ENCODE measurements around the gene USP10.
"Not testable (repeated sequence)": the region's sequence is repeated elsewhere in the genome, so short reads cannot be mapped to it uniquely, and the experiment has no call there.

USP10 gene

DNA sequence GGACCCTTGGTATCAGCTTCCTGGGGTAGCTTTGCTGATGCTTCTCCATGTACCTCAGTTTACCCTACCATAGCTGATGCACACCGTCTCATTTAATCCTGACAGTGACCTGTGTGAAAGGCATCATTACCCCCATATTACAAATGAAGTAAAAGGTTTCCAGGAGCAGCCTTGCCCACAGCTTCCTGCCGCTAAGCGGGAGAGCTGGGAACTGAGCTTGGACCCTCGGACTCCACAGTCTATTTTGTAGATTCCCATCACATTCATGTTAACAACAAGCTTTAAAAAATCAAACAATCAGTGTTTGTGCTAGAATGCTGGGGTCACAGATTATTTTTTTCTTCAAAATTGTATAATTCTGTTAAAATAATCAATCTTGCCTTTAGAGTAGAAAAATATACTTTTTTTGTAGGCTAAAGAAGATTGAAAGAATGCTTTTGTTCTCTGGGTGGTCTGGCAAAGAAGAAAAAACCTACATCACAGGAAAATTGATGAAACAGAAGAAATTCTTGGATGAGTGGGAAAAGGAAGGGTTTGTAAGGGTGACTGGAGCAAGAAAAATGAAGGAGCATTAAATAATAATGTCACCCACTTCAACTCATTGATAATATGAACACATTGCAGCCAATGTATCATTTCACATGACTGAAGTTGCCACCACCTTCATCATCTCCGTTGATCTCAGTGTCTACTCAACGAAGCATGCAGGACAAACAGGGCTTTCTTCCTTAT lies 9.5 kb upstream of the USP10 start:
- H3K36me3 ChIP-seq (ENCODE audit: insufficient read depth, low read length), result no peaks in the 10 kb centered on the region
- H3K27me3 ChIP-seq (ENCODE audit: insufficient read depth, low read length, poor library complexity, severe bottlenecking), result no peaks in the 10 kb centered on the region
- no peak overlapping the region for H3K9ac ChIP-seq (ENCODE audit: low read depth, low read length, poor library complexity, severe bottlenecking)
- peaks cover 12% of the 10 kb centered on the region for H3K4me1 ChIP-seq (ENCODE audit: insufficient read depth, low read length, poor library complexity, severe bottlenecking)
- H4K20me1 ChIP-seq (ENCODE audit: insufficient read depth, low read length, poor library complexity, severe bottlenecking), result no peaks in the 10 kb centered on the region
- H3K79me2 ChIP-seq (ENCODE audit: insufficient read depth, low read length), result no peaks in the 10 kb centered on the region
- TF ChIP-seq, protein P1, sequence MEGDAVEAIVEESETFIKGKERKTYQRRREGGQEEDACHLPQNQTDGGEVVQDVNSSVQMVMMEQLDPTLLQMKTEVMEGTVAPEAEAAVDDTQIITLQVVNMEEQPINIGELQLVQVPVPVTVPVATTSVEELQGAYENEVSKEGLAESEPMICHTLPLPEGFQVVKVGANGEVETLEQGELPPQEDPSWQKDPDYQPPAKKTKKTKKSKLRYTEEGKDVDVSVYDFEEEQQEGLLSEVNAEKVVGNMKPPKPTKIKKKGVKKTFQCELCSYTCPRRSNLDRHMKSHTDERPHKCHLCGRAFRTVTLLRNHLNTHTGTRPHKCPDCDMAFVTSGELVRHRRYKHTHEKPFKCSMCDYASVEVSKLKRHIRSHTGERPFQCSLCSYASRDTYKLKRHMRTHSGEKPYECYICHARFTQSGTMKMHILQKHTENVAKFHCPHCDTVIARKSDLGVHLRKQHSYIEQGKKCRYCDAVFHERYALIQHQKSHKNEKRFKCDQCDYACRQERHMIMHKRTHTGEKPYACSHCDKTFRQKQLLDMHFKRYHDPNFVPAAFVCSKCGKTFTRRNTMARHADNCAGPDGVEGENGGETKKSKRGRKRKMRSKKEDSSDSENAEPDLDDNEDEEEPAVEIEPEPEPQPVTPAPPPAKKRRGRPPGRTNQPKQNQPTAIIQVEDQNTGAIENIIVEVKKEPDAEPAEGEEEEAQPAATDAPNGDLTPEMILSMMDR (conservative IDR thresholded peaks at IDR 0.05; ENCODE audit: low read length), result no peak
- no peak for TF ChIP-seq EZH2phosphoT487 (IDR thresholded peaks at IDR 0.05; ENCODE audit: borderline replicate concordance)
- no peak overlapping the region for H3K4me2 ChIP-seq (ENCODE audit: low read depth, low read length, poor library complexity, severe bottlenecking)
- H2AFZ ChIP-seq (ENCODE audit: low read length), result no peak overlapping the region
- no peaks in the 10 kb centered on the region for H3F3A ChIP-seq (ENCODE audit: low read depth)
- H3K9me3 ChIP-seq (ENCODE audit: insufficient read depth, low read depth, low read length), result no peaks in the 10 kb centered on the region
- H3K9me2 ChIP-seq (replicated peaks; ENCODE audit: low read depth, low read length), result no peaks in the 10 kb centered on the region
- H3K4me3 ChIP-seq (ENCODE audit: low read length, poor library complexity, severe bottlenecking), result no peak overlapping the region

DNA sequence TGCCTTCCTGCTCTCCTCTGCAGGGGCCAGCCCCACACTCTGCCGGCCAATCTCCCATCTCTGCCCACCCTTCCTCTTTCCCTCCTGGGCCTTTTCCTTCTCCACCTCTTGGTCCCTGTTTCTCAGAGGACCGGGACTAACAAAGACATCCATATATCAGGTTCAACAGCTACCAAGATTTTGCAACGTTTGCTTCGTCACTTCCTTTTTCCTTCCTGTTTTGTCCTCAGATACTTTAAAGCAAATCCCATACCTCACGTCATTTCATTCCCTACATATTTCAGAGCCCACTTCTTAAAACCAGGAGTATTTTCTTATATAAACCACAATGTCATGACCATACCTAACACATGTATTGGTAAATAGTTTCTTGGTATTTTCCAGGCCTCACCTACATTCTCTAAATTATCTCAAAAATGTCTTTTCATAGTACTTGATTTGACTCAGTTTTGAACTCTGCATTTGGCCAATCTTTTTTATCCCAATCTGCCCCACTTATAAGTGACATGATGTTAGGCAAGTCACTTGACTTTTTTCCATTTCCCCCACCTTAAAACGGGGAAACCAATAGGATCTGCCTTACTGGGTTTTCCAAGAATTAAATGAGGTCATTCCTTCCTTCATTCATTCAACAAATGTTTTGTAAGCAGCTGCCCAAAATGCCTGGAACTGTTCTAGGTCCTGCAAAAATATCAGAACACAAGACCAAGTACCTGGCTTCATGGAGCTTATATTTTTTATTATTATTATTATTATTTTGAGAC lies 7.2 kb upstream of the USP10 start:
- Histone ChIP-seq H3K4me2 (ENCODE audit: low read depth, low read length, poor library complexity, severe bottlenecking) (no peak overlapping the region), H4K20me1 (ENCODE audit: insufficient read depth, low read length, poor library complexity, severe bottlenecking) (no peaks in the 10 kb centered on the region), H3K9ac (ENCODE audit: low read depth, low read length, poor library complexity, severe bottlenecking) (no peak overlapping the region), H3K27me3 (ENCODE audit: insufficient read depth, low read length, poor library complexity, severe bottlenecking) (no peaks in the 10 kb centered on the region), H3K9me2 (replicated peaks; ENCODE audit: low read depth, low read length) (no peaks in the 10 kb centered on the region), H3K79me2 (ENCODE audit: insufficient read depth, low read length) (no peaks in the 10 kb centered on the region), H3K9me3 (ENCODE audit: insufficient read depth, low read depth, low read length) (no peaks in the 10 kb centered on the region), H3K4me1 (ENCODE audit: insufficient read depth, low read length, poor library complexity, severe bottlenecking) (peaks cover 8% of the 10 kb centered on the region), H2AFZ (ENCODE audit: low read length) (no peak overlapping the region), H3F3A (ENCODE audit: low read depth) (no peaks in the 10 kb centered on the region), H3K36me3 (ENCODE audit: insufficient read depth, low read length) (no peaks in the 10 kb centered on the region), H3K4me3 (ENCODE audit: low read length, poor library complexity, severe bottlenecking) (no peak overlapping the region)
- no peak for TF ChIP-seq EZH2phosphoT487 (IDR thresholded peaks at IDR 0.05; ENCODE audit: borderline replicate concordance)
- TF ChIP-seq, protein P1 (conservative IDR thresholded peaks at IDR 0.05; ENCODE audit: low read length), result no peak

DNA sequence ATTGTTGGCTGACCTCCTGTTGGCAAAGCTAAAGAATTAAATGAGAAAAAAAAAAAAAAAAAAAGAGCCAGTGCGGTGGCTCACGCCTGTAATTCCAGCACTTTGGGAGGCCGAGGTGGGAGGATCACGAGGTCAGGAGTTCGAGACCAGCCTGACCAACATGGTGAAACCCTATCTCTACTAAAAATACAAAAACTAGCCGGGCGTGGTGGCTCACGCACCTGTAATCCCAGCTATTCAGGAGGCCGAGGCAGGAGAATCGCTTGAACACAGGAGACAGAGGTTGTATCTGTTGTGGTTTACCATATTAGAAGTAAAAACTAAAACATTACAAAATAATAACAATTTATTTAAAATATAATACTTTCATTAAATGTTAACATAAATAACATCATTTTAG lies 5.9 kb upstream of the USP10 start:
- not testable (repeated sequence) for H4K20me1 ChIP-seq (ENCODE audit: insufficient read depth, low read length, poor library complexity, severe bottlenecking); H3K79me2 ChIP-seq (ENCODE audit: insufficient read depth, low read length); H3K27me3 ChIP-seq (ENCODE audit: insufficient read depth, low read length, poor library complexity, severe bottlenecking); H3K9me3 ChIP-seq (ENCODE audit: insufficient read depth, low read depth, low read length); H3K9ac ChIP-seq (ENCODE audit: low read depth, low read length, poor library complexity, severe bottlenecking); H3K4me2 ChIP-seq (ENCODE audit: low read depth, low read length, poor library complexity, severe bottlenecking); H3K36me3 ChIP-seq (ENCODE audit: insufficient read depth, low read length); H3K4me1 ChIP-seq (ENCODE audit: insufficient read depth, low read length, poor library complexity, severe bottlenecking); H3K9me2 ChIP-seq (replicated peaks; ENCODE audit: low read depth, low read length); H3K4me3 ChIP-seq (ENCODE audit: low read length, poor library complexity, severe bottlenecking); H2AFZ ChIP-seq (ENCODE audit: low read length); H3F3A ChIP-seq (ENCODE audit: low read depth)

Measured in Loucy (cell line).